HG03558 (cell line): Measurements from ENCODE around the gene PPP1R13B.
"Not testable (repeated sequence)": the region's sequence is repeated elsewhere in the genome, so short reads cannot be mapped to it uniquely, and the experiment has no call there.

Experiments
- ATAC-seq: cut with Tn5 transposase; IDR thresholded peaks from one replicate; pipeline ENCODE4 v1.9.1; 2021; ENCODE audit warnings: moderate number of reproducible peaks; ENCODE audit not compliant: unreplicated experiment; ENCODE audit errors: extremely low read depth

The PPP1R13B gene

GRCh38 chr14:103861413-103862392 is 14.3 kb upstream of the PPP1R13B start:
- no peak for ATAC-seq

- no peak for ATAC-seq
Measured at GRCh38 chr14:103859416-103860202, 12.2 kb upstream of the PPP1R13B start.

- ATAC-seq = no peak
Measured at GRCh38 chr14:103858063-103858781, 10.8 kb upstream of the PPP1R13B start.

- no peak for ATAC-seq
Measured at GRCh38 chr14:103857256-103857655, 9.9 kb upstream of the PPP1R13B start.

GRCh38 chr14:103856607-103857006 is 9.2 kb upstream of the PPP1R13B start:
- ATAC-seq = no peak

GRCh38 chr14:103856105-103856504 is 8.7 kb upstream of the PPP1R13B start:
- no peak for ATAC-seq

- ATAC-seq = no peak
Measured at GRCh38 chr14:103855734-103856095, 8.3 kb upstream of the PPP1R13B start.

- ATAC-seq = no peak
Measured at GRCh38 chr14:103854822-103855733, 7.7 kb upstream of the PPP1R13B start.

- no peak for ATAC-seq
Measured at GRCh38 chr14:103854017-103854808, 6.8 kb upstream of the PPP1R13B start.

- ATAC-seq = no peak
Measured at GRCh38 chr14:103849151-103849886, 1.9 kb upstream of the PPP1R13B start.

- ATAC-seq = no peak
Measured at GRCh38 chr14:103848175-103849077, 1.1 kb upstream of the PPP1R13B start.

GRCh38 chr14:103846543-103847450 is 578 bp downstream of the PPP1R13B start:
- ATAC-seq = peak; percentile 20

GRCh38 chr14:103846097-103846496 is 1.3 kb downstream of the PPP1R13B start:
- ATAC-seq = no peak

GRCh38 chr14:103845327-103845726 is 2.0 kb downstream of the PPP1R13B start:
- no peak for ATAC-seq

GRCh38 chr14:103841265-103841664 is 6.1 kb downstream of the PPP1R13B start:
- ATAC-seq = not testable (repeated sequence)

- no peak for ATAC-seq
Measured at GRCh38 chr14:103840014-103840413, 7.4 kb downstream of the PPP1R13B start.
